ENCODE data around the gene GNAQ. TPM values are rescaled to one million over a fixed set of nuclear protein-coding genes. Genes with fewer than 3 reads are reported as not detected.
"Not testable (repeated sequence)": the region's sequence is repeated elsewhere in the genome, so short reads cannot be mapped to it uniquely, and the experiment has no call there.

Gene GNAQ
- total and polyA plus RNA-seq, 4 donors: 24.6 to 86.2 (median 51.4) TPM

- Histone ChIP-seq H3K9me3 (ENCODE audit: control insufficient read depth in 4 of 4, insufficient read depth in 3 of 4, low read length in 3 of 4) (no peaks in the 10 kb centered on the region), H3K27me3 (ENCODE audit: control insufficient read depth in 3 of 3, insufficient read depth in 3 of 3, low read length in 2 of 3) (no peaks in the 10 kb centered on the region), H3K27ac (ENCODE audit: low read depth in 1 of 2, low read length in 1 of 2) (no peak overlapping the region), H3K4me1 (ENCODE audit: control insufficient read depth in 5 of 5, insufficient read depth in 5 of 5, low read length in 5 of 5) (no peaks in the 10 kb centered on the region), H3K9ac (ENCODE audit: insufficient read depth in 1 of 2, low read length in 2 of 2) (no peak overlapping the region), H3K4me3 (no peak overlapping the region), H3K36me3 (ENCODE audit: control insufficient read depth in 4 of 4, insufficient read depth in 4 of 4, low read length in 4 of 4) (peaks cover 15 to 29% (median 20%) of the 10 kb centered on the region in 4 donors)
- no peak for TF ChIP-seq CTCF (IDR thresholded peaks at IDR 0.05; ENCODE audit: control extremely low read depth, extremely low read depth)
- DNase-seq (peak in 1 of 3 donors; percentile 31), ATAC-seq (ENCODE audit: insufficient read depth, low FRiP score) (no peak)
- 43 to 45% methylated on average over 2 of the region's 2 CpGs for WGBS, 2 donors
Observed at GRCh38 chr9:77725046-77725694, 306.4 kb downstream of the GNAQ start.

- not testable (repeated sequence) for H3K27ac ChIP-seq (ENCODE audit: low read depth in 1 of 2, low read length in 1 of 2); DNase-seq; H3K4me1 ChIP-seq (ENCODE audit: control insufficient read depth in 5 of 5, insufficient read depth in 5 of 5, low read length in 5 of 5); H3K4me3 ChIP-seq; H3K36me3 ChIP-seq (ENCODE audit: control insufficient read depth in 4 of 4, insufficient read depth in 4 of 4, low read length in 4 of 4); H3K27me3 ChIP-seq (ENCODE audit: control insufficient read depth in 3 of 3, insufficient read depth in 3 of 3, low read length in 2 of 3); ATAC-seq (ENCODE audit: insufficient read depth, low FRiP score); H3K9me3 ChIP-seq (ENCODE audit: control insufficient read depth in 4 of 4, insufficient read depth in 3 of 4, low read length in 3 of 4); H3K9ac ChIP-seq (ENCODE audit: insufficient read depth in 1 of 2, low read length in 2 of 2)
- WGBS, 2 donors: 95 to 96% methylated on average over 11 of the region's 11 CpGs
Observed at GRCh38 chr9:77721156-77721555, 310.5 kb downstream of the GNAQ start.

- no peaks in the 10 kb centered on the region for H3K4me1 ChIP-seq (ENCODE audit: control insufficient read depth in 5 of 5, insufficient read depth in 5 of 5, low read length in 5 of 5)
- H3K27me3 ChIP-seq (ENCODE audit: control insufficient read depth in 3 of 3, insufficient read depth in 3 of 3, low read length in 2 of 3): no peaks in the 10 kb centered on the region
- no peak overlapping the region for H3K27ac ChIP-seq (ENCODE audit: low read depth in 1 of 2, low read length in 1 of 2)
- H3K9ac ChIP-seq (ENCODE audit: insufficient read depth in 1 of 2, low read length in 2 of 2): no peak overlapping the region
- DNase-seq (no peak), ATAC-seq (ENCODE audit: insufficient read depth, low FRiP score) (no peak)
- 68 to 81% methylated on average over 3 of the region's 3 CpGs for WGBS, 2 donors
- no peak for TF ChIP-seq CTCF (IDR thresholded peaks at IDR 0.05; ENCODE audit: control extremely low read depth, extremely low read depth)
- no peak overlapping the region for H3K4me3 ChIP-seq
- no peaks in the 10 kb centered on the region for H3K9me3 ChIP-seq (ENCODE audit: control insufficient read depth in 4 of 4, insufficient read depth in 3 of 4, low read length in 3 of 4)
- peaks cover 0 to 5% (median 0%) of the 10 kb centered on the region in 4 donors for H3K36me3 ChIP-seq (ENCODE audit: control insufficient read depth in 4 of 4, insufficient read depth in 4 of 4, low read length in 4 of 4)
Observed at GRCh38 chr9:77719321-77719720, 312.3 kb downstream of the GNAQ start.

- not testable (repeated sequence) for H3K4me1 ChIP-seq (ENCODE audit: control insufficient read depth in 5 of 5, insufficient read depth in 5 of 5, low read length in 5 of 5); H3K27me3 ChIP-seq (ENCODE audit: control insufficient read depth in 3 of 3, insufficient read depth in 3 of 3, low read length in 2 of 3); H3K4me3 ChIP-seq; ATAC-seq (ENCODE audit: insufficient read depth, low FRiP score); H3K9me3 ChIP-seq (ENCODE audit: control insufficient read depth in 4 of 4, insufficient read depth in 3 of 4, low read length in 3 of 4); H3K9ac ChIP-seq (ENCODE audit: insufficient read depth in 1 of 2, low read length in 2 of 2); DNase-seq; H3K27ac ChIP-seq (ENCODE audit: low read depth in 1 of 2, low read length in 1 of 2); H3K36me3 ChIP-seq (ENCODE audit: control insufficient read depth in 4 of 4, insufficient read depth in 4 of 4, low read length in 4 of 4)
- WGBS, 2 donors: 71 to 91% methylated on average over 5 of the region's 5 CpGs
Observed at GRCh38 chr9:77718298-77718640, 313.3 kb downstream of the GNAQ start.

GRCh38 chr9:77717608-77718297, 313.9 kb downstream of the GNAQ start:
- H3K27me3 ChIP-seq (ENCODE audit: control insufficient read depth in 3 of 3, insufficient read depth in 3 of 3, low read length in 2 of 3); H3K9me3 ChIP-seq (ENCODE audit: control insufficient read depth in 4 of 4, insufficient read depth in 3 of 4, low read length in 3 of 4); H3K36me3 ChIP-seq (ENCODE audit: control insufficient read depth in 4 of 4, insufficient read depth in 4 of 4, low read length in 4 of 4); ATAC-seq (ENCODE audit: insufficient read depth, low FRiP score); H3K9ac ChIP-seq (ENCODE audit: insufficient read depth in 1 of 2, low read length in 2 of 2); H3K4me3 ChIP-seq; DNase-seq; H3K4me1 ChIP-seq (ENCODE audit: control insufficient read depth in 5 of 5, insufficient read depth in 5 of 5, low read length in 5 of 5); H3K27ac ChIP-seq (ENCODE audit: low read depth in 1 of 2, low read length in 1 of 2): not testable (repeated sequence)
- 78 to 84% methylated on average over 4 of the region's 5 CpGs for whole genome bisulfite sequencing, 2 donors
